ENCODE measurements around the gene SKI.

GRCh38 chr1:2233468-2233867, 5.3 kb downstream of the SKI start:
- TF ChIP-seq CTCF (conservative IDR thresholded peaks at IDR 0.05; ENCODE audit: low read depth, low read length): no peak
- no peak for TF ChIP-seq USF2 (IDR thresholded peaks at IDR 0.05; ENCODE audit: low read depth, low read length)
